Epithelial cell of proximal tubule (primary cell): Measurements from ENCODE around the gene PIM1. TPM values are rescaled to one million over a fixed set of nuclear protein-coding genes. Genes with fewer than 3 reads are reported as not detected.

Experiments
- DNase-seq: peaks from one replicate; pipeline ENCODE4 v3.0.0-alpha.2; 2011; ENCODE audit warnings: low read depth
- H3K4me3 ChIP-seq: 2 replicates; pipeline ENCODE4 v1.5.1; 2011; ENCODE audit warnings: low read depth, mild to moderate bottlenecking, low read length
- total RNA-seq: library from RNA; depleted of rRNA; stranded (reverse); fragments of >200 nt; gene quantifications from 2 replicates; pipeline ENCODE4 v1.2.3, GENCODE V29; 2015
- TF ChIP-seq, protein P1 (sequence below): conservative IDR thresholded peaks from 2 replicates; pipeline ENCODE4 v1.5.1; 2012; ENCODE audit warnings: low read depth, mild to moderate bottlenecking, low read length

Gene PIM1
- total RNA-seq, 1 donor from 2014 or later: 25.9 TPM

DNA sequence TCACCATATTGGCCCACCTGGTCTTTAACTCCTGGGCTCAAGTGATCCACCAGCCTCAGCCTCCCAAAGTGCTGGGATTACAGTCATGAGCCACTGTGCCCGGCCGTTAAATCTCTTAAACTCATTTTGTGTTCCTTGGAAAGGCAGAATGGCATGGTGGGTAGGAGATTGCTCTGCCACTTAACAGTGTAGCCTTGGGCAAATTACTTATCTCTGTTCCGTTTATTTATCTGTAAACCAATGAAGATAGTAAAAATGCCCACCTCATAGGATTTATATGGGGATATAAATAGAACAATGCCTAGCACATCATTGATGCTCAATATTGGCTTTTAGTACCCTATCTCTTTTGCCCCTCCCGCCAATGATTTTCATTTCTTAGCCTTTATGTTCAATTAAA is 7.2 kb upstream of the PIM1 start:
- TF ChIP-seq, protein P1, sequence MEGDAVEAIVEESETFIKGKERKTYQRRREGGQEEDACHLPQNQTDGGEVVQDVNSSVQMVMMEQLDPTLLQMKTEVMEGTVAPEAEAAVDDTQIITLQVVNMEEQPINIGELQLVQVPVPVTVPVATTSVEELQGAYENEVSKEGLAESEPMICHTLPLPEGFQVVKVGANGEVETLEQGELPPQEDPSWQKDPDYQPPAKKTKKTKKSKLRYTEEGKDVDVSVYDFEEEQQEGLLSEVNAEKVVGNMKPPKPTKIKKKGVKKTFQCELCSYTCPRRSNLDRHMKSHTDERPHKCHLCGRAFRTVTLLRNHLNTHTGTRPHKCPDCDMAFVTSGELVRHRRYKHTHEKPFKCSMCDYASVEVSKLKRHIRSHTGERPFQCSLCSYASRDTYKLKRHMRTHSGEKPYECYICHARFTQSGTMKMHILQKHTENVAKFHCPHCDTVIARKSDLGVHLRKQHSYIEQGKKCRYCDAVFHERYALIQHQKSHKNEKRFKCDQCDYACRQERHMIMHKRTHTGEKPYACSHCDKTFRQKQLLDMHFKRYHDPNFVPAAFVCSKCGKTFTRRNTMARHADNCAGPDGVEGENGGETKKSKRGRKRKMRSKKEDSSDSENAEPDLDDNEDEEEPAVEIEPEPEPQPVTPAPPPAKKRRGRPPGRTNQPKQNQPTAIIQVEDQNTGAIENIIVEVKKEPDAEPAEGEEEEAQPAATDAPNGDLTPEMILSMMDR: no peak
- no peak overlapping the region for H3K4me3 ChIP-seq
- DNase-seq: no peak

DNA sequence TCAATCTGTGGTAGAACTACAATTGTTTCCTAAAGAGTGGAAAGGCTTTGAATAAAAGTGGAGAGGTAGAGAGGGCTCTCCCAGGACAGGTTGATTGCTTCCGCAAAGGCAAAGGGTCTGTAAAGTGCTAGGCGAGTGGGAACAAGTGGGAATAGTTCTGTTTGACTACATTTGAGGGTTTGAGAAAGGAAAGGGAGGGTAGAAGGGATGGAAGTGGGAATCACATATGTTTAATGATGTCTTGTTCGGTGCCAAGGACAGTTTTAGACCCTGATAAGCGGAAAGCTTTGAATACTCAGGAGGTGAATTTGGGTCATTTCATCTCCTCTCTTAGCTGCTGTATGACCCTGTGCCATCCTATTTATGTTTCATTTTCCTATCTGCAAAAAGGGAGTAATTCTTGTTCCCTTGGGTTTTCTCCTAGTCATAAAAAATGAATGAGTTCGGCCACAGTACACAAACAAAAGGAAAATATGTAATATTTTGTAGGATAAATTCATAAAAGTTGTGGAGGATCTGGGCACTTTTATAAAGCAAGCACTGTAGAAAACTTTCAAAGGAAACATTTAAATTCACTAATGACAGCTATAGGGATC is 1.7 kb upstream of the PIM1 start:
- TF ChIP-seq, protein P1: no peak
- H3K4me3 ChIP-seq: no peak overlapping the region

DNA sequence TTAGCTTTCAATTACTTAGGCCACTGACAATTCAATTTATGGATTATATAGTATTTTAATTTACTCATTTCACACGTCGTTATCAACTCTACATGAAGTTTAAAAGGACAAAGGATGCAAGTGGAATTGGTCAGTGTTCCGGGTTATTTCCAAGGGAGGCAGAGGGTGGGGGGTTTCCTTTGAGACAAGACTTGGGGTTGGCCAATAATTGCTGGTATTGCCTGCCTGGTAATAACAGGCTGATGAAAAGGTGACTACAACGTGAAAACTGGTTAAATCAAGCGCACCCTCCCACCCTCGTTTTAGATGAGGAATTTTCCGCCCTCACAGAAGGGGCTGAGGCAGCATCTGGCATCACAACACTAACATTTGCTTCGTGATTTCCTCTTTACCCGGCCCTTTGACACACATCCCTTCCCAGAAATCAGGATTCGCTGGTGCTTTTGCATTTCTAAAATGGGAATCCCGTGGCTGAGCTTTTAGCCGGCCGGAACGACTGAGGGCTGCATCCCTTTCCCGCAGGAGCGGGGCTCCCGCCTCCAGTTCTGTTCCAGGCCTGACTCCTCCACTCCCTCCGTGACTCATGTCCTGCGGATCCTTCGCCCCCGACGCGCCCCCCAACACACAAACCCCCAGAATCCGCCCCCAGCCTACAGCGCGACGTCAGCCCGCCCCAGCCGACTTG is 999 bp upstream of the PIM1 start:
- peak; percentile 30 for DNase-seq
- TF ChIP-seq, protein P1: no peak

More for the DNA sequence above, 1.7 kb upstream of the PIM1 start:
- no peak for DNase-seq

DNA sequence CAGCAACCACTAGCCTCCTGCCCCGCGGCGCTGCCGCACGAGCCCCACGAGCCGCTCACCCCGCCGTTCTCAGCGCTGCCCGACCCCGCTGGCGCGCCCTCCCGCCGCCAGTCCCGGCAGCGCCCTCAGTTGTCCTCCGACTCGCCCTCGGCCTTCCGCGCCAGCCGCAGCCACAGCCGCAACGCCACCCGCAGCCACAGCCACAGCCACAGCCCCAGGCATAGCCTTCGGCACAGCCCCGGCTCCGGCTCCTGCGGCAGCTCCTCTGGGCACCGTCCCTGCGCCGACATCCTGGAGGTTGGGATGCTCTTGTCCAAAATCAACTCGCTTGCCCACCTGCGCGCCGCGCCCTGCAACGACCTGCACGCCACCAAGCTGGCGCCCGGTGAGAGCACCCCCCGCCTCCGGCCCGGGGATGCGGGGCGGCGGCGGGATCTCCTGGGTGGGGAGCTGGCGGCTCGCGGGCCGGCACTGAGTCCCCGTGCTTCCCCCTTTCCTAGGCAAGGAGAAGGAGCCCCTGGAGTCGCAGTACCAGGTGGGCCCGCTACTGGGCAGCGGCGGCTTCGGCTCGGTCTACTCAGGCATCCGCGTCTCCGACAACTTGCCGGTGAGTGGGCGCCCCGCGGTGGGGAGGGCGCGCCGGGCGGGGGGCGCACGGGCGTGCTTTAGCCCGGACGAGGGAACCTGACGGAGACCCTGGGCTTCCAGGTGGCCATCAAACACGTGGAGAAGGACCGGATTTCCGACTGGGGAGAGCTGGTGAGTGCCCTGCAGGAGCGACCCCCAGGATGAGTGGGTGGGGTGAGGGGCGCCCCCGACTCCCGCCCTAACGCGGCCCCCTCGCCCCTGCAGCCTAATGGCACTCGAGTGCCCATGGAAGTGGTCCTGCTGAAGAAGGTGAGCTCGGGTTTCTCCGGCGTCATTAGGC is 585 bp downstream of the PIM1 start:
- DNase-seq: no peak
- TF ChIP-seq, protein P1: peak; percentile 4
- H3K4me3 ChIP-seq: peak overlapping the region; percentile 94

More for the DNA sequence above, 999 bp upstream of the PIM1 start:
- peak overlapping the region; percentile 62 for H3K4me3 ChIP-seq

DNA sequence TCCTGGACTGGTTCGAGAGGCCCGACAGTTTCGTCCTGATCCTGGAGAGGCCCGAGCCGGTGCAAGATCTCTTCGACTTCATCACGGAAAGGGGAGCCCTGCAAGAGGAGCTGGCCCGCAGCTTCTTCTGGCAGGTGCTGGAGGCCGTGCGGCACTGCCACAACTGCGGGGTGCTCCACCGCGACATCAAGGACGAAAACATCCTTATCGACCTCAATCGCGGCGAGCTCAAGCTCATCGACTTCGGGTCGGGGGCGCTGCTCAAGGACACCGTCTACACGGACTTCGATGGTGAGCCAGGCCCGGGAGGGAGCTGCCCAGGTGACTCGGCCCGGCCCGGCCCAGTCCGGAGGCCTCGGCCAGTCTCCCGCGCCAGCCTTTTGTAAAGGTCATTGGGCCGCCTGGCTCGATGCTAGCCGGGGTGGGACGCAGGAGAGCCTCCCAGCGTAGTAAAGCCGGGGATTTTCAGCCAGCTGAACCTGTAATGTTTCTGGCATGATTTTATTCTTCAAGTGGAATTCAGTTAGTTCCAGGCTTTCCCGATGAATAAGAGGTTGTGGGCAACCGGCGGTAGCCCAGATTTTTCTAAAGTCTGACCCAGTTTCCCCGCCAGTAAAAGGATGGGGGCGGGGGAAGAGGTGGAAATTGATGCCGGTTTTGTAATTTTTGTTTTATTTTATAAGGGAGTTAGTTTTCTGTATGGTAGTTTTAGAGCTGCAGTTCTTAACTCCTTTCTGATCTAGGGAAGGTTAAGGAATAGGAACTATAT is 1.4 kb downstream of the PIM1 start:
- TF ChIP-seq, protein P1: no peak
- no peak for DNase-seq
- H3K4me3 ChIP-seq: peak overlapping the region; percentile 94

DNA sequence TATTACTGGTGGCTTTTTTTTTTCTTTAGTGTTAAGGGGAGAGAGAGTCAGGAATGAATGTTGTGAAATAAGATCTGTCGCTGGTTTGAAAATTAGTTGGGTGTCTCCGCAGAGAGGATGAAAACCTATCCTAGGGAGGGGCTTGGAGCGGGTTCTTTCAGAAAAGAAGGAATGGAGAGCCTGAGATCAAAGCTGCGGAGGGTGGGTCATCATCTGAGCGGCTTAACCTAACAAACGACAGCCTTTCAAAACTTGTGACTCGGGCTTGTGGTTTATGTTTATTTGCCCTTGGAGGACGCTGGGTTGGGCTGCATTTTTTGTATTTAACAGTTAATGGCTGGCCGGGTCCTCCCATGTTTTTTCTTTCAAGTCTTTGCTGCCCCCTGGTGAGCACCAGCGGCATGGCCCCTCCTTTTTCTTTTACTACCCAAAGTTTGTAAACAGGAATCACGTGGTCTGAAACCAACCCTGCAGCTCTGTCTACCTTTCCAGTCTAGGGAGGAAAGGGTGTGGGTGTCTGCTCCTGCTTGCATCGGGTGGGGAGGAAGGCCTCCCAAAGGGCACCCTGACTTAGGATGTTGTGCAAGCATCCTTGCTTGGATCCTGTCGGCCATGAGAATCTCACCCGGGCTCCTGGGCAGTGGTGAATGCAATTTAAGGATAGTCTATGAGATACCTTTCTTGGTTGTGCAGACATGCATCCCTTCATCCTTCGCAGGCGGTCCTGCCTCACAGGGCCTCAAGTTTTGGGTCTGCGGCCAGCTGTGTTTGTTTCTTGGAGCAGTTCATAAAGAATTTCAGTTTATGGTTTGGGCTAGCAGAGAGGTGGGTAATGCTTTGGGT is 2.2 kb downstream of the PIM1 start:
- peak; percentile 67 for DNase-seq
- TF ChIP-seq, protein P1: peak; percentile 89

More for the DNA sequence above, 2.2 kb downstream of the PIM1 start:
- H3K4me3 ChIP-seq: peak overlapping the region; percentile 94
